HepG2 (cell line): ENCODE results near the gene PLCB1. TPM values are rescaled to one million over a fixed set of nuclear protein-coding genes. Genes with fewer than 3 reads are reported as not detected.

ENCODE experiments used
- ATAC-seq: fragments of 200-7000 bp; cut with Tn5 transposase; 3 replicates; pipeline ENCODE4 v1.9.1; 2020; ENCODE audit warnings: mild to moderate bottlenecking, moderate library complexity
- BruUV-seq: library from RNA; stranded (reverse); fragments of 400-500 nt; replicated peaks from 2 replicates; lab custom pipeline; 2021; lab: Mats Ljungman, UMichigan
- CTCF ChIA-PET: fragments of 300-600 bp; formaldehyde crosslinking; extraction: SDS; loops from one replicate; lab custom pipeline; 2021; ENCODE audit warnings: low total read pairs, inconsistent platforms, low intra/inter-chr PET ratio; lab: Yijun Ruan, JAX
- POLR2A ChIA-PET: fragments of 350-600 bp; sonication (Branson Sonifier 250); formaldehyde crosslinking; loops from one replicate; lab custom pipeline; 2020; ENCODE audit warnings: antibody characterized with exemption, inconsistent platforms; lab: Yijun Ruan, JAX
- DNase-seq: peaks from one replicate; pipeline ENCODE4 v3.0.0-alpha.2; 2015; ENCODE audit warnings: low spot score
- FAIRE-seq: peaks from 3 replicates; lab custom pipeline; 2011; peaks lifted over from hg19 to GRCh38; lab: Jason Lieb, UNC
- H2AFZ ChIP-seq: one replicate; pipeline ENCODE4 v1.6.1; 2011; ENCODE audit warnings: low read length, inconsistent platforms
- H3K27ac ChIP-seq: fragments of 300-600 bp; 3 replicates; pipeline ENCODE4 v1.8.0; 2011; ENCODE audit warnings: mixed run types, mild to moderate bottlenecking, mixed read lengths, low read length, inconsistent platforms; ENCODE audit not compliant: insufficient read depth; ENCODE audit errors: extremely low read length
- H3K27me3 ChIP-seq, 2 experiments: fragments of 200-600 bp in 1 of 2; 2 replicates in 1 of 2; 3 replicates in 1 of 2; pipeline versions ENCODE4 v1.6.0 to v1.8.0; 2011; ENCODE audit warnings: low read length in 2 of 2, mild to moderate bottlenecking in 2 of 2, moderate library complexity in 2 of 2, inconsistent platforms in 1 of 2; ENCODE audit not compliant: insufficient read depth in 2 of 2, control insufficient read depth in 1 of 2
- H3K36me3 ChIP-seq, 2 experiments: fragments of 200-600 bp in 1 of 2; replicated peaks in 1 of 2; 2 replicates in 1 of 2; 3 replicates in 1 of 2; pipeline versions ENCODE4 v1.5.1 to v1.8.0; 2011; ENCODE audit warnings: low read length in 2 of 2, inconsistent platforms in 1 of 2; ENCODE audit not compliant: insufficient read depth in 2 of 2, control insufficient read depth in 1 of 2
- H3K4me1 ChIP-seq: 2 replicates; pipeline ENCODE4 v1.5.1; 2012; ENCODE audit warnings: low read length, inconsistent platforms; ENCODE audit not compliant: insufficient read depth
- H3K4me2 ChIP-seq: 2 replicates; pipeline ENCODE4 v1.6.0; 2011; ENCODE audit warnings: low read depth, low read length, inconsistent platforms
- H3K4me3 ChIP-seq, 3 experiments: fragments of 200-600 bp in 1 of 3; sonication (generic), shearing (Covaris generic) in 1 of 3; replicated peaks in 1 of 3; 2 replicates each; pipeline ENCODE4 v1.5.1; 2011 to 2016; ENCODE audit warnings: low read length in 3 of 3, inconsistent platforms in 2 of 3, low read depth in 2 of 3, mild to moderate bottlenecking in 2 of 3, control low read depth in 1 of 3, mixed read lengths in 1 of 3; ENCODE audit not compliant: insufficient read depth in 1 of 3
- H3K79me2 ChIP-seq: one replicate; pipeline ENCODE4 v1.6.1; 2011; ENCODE audit warnings: low read length, inconsistent platforms; ENCODE audit not compliant: insufficient read depth
- H3K9ac ChIP-seq: 2 replicates; pipeline ENCODE4 v1.6.0; 2011; ENCODE audit warnings: mild to moderate bottlenecking, low read depth, low read length, inconsistent platforms; ENCODE audit not compliant: insufficient read depth
- H3K9me3 ChIP-seq: 2 replicates; pipeline ENCODE4 v1.5.1; 2012; ENCODE audit warnings: mild to moderate bottlenecking, low read length
- H4K20me1 ChIP-seq: 2 replicates; pipeline ENCODE4 v1.6.0; 2011; ENCODE audit warnings: inconsistent platforms, mild to moderate bottlenecking, low read length, moderate library complexity; ENCODE audit not compliant: insufficient read depth
- BCLAF1 ChIP-seq: fragments of 450-650 bp; IDR thresholded peaks from 2 replicates; pipeline ENCODE4 v1.6.1; 2017; ENCODE audit warnings: mild to moderate bottlenecking
- FOXA1 ChIP-seq, 2 experiments: fragments of 450-650 bp in 1 of 2; sonication (generic) in 1 of 2; formaldehyde crosslinking in 1 of 2; IDR thresholded peaks; 2 replicates each; pipeline versions ENCODE4 v1.4.0 to v1.6.1; 2016 to 2020; ENCODE audit warnings: missing genetic modification reagents in 1 of 2
- PAF1 ChIP-seq: IDR thresholded peaks from 2 replicates; pipeline ENCODE4 v1.6.1; 2016; ENCODE audit warnings: missing genetic modification reagents, missing compliant biosample characterization
- PREB ChIP-seq: sonication (generic); formaldehyde crosslinking; IDR thresholded peaks from 2 replicates; pipeline ENCODE4 v1.4.0; 2020; ENCODE audit warnings: missing genetic modification reagents
- TBP ChIP-seq: sonication (generic); formaldehyde crosslinking; IDR thresholded peaks from 2 replicates; pipeline ENCODE4 v1.5.0; 2020; ENCODE audit warnings: missing genetic modification reagents
- ZBTB7B ChIP-seq: sonication (generic); formaldehyde crosslinking; IDR thresholded peaks from 2 replicates; pipeline ENCODE4 v1.4.0; 2020; ENCODE audit warnings: missing genetic modification reagents
- ZEB1 ChIP-seq: IDR thresholded peaks from 2 replicates; pipeline ENCODE4 v1.6.1; 2012; ENCODE audit warnings: mild to moderate bottlenecking, low read depth, inconsistent platforms; ENCODE audit not compliant: insufficient replicate concordance
- ZNF225 ChIP-seq: sonication (generic); formaldehyde crosslinking; IDR thresholded peaks from 2 replicates; pipeline ENCODE4 v1.4.0; 2020; ENCODE audit warnings: mild to moderate bottlenecking, missing genetic modification reagents
- ZNF382 ChIP-seq: sonication (generic); formaldehyde crosslinking; IDR thresholded peaks from 2 replicates; pipeline ENCODE4 v1.5.0; 2020; ENCODE audit warnings: missing genetic modification reagents, mild to moderate bottlenecking, borderline replicate concordance
- ZNF557 ChIP-seq: sonication (generic); formaldehyde crosslinking; IDR thresholded peaks from 2 replicates; pipeline ENCODE4 v1.4.0; 2020; ENCODE audit warnings: missing genetic modification reagents
- ZNF614 ChIP-seq: IDR thresholded peaks from 2 replicates; pipeline ENCODE4 v1.6.1; 2018; ENCODE audit warnings: missing biosample characterization, missing genetic modification reagents, inconsistent platforms, borderline replicate concordance
- WGBS: methylation state at CpG from one replicate; pipeline ENCODE4 v1.1.6; 2017; ENCODE audit warnings: low lambda C conversion rate; 5-methylcytosine and 5-hydroxymethylcytosine counted together
- in situ Hi-C: cut with HindIII; loops from 2 replicates; pipeline ENCODE4 v1.10.0; 2017; ENCODE audit warnings: low pct_unique_long_range_greater_than_20kb; ENCODE audit not compliant: extremely low pct_ligation_motif_present
- intact Hi-C: fragments of 100-400 bp; cut with micrococcal nuclease; formaldehyde crosslinking; loops from one replicate; pipeline ENCODE4 v1.10.0; 2022; ENCODE audit not compliant: unreplicated experiment
- polyA plus RNA-seq, 8 experiments: library from polyadenylated mRNA; depleted of rRNA in 3 of 8; stranded (reverse) in 7 of 8; unstranded in 1 of 8; fragments of >200 nt; fragmentation: Illumina TruSeq in 4 of 8; extraction: Trizol in 4 of 8; gene quantifications; 2 replicates each; pipeline versions ENCODE4 v1.2.1 to v1.2.3, GENCODE V29; 2011 to 2016; ENCODE audit warnings: low read depth in 4 of 8, missing spikeins in 1 of 8, mixed read lengths in 1 of 8; ENCODE audit not compliant: insufficient read depth in 1 of 8
- total RNA-seq, 5 experiments: library from RNA; depleted of rRNA; stranded (reverse); fragments of >200 nt; fragmentation: Illumina TruSeq; extraction: Trizol; gene quantifications; 2 replicates each; pipeline ENCODE4 v1.2.3, GENCODE V29; 2016; ENCODE audit warnings: low read depth in 1 of 5
- TF ChIP-seq, protein P1 (sequence below): sonication (generic); formaldehyde crosslinking; IDR thresholded peaks from 2 replicates; pipeline ENCODE4 v1.9.0; 2021; ENCODE audit warnings: mild to moderate bottlenecking, missing genetic modification reagents

The PLCB1 gene
- total and polyA plus RNA-seq, 2 of the 13 experiments (the other 11 are each of a cell fraction or from before 2014, with no cell fraction given) = 42.4 to 55.9 TPM

DNA sequence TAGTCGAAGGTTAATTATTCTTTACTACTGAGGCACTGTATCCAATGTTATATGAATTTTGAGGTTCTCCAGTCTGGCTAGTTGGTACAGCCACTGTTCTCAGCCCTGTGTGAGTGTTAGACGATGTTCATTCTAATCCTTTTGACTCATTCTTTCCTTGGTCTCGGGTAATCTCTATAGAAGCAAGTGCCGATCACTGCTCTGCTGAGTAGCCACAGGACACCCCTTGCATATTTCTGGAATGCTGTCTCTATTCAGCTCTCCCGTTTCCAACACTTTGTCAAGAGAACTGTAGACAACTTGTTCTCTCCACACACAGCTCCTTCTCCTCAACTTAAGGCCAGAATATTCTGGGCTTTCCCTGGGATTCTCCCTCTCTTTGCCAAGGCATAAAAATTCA lies 42.4 kb upstream of the PLCB1 start:
- H3K9ac ChIP-seq = no peak overlapping the region
- CTCF ChIA-PET = no interaction called here
- DNase-seq = no peak
- TF ChIP-seq ZNF382 (CRISPR knock-in tag) = no peak
- TF ChIP-seq BCLAF1 = no peak
- TF ChIP-seq ZEB1 = no peak
- no peak for TF ChIP-seq TBP (CRISPR knock-in tag)
- TF ChIP-seq PAF1 (CRISPR knock-in tag) = no peak
- TF ChIP-seq ZNF614 (CRISPR knock-in tag) = no peak
- TF ChIP-seq ZNF557 (CRISPR knock-in tag) = no peak
- TF ChIP-seq, protein P1, sequence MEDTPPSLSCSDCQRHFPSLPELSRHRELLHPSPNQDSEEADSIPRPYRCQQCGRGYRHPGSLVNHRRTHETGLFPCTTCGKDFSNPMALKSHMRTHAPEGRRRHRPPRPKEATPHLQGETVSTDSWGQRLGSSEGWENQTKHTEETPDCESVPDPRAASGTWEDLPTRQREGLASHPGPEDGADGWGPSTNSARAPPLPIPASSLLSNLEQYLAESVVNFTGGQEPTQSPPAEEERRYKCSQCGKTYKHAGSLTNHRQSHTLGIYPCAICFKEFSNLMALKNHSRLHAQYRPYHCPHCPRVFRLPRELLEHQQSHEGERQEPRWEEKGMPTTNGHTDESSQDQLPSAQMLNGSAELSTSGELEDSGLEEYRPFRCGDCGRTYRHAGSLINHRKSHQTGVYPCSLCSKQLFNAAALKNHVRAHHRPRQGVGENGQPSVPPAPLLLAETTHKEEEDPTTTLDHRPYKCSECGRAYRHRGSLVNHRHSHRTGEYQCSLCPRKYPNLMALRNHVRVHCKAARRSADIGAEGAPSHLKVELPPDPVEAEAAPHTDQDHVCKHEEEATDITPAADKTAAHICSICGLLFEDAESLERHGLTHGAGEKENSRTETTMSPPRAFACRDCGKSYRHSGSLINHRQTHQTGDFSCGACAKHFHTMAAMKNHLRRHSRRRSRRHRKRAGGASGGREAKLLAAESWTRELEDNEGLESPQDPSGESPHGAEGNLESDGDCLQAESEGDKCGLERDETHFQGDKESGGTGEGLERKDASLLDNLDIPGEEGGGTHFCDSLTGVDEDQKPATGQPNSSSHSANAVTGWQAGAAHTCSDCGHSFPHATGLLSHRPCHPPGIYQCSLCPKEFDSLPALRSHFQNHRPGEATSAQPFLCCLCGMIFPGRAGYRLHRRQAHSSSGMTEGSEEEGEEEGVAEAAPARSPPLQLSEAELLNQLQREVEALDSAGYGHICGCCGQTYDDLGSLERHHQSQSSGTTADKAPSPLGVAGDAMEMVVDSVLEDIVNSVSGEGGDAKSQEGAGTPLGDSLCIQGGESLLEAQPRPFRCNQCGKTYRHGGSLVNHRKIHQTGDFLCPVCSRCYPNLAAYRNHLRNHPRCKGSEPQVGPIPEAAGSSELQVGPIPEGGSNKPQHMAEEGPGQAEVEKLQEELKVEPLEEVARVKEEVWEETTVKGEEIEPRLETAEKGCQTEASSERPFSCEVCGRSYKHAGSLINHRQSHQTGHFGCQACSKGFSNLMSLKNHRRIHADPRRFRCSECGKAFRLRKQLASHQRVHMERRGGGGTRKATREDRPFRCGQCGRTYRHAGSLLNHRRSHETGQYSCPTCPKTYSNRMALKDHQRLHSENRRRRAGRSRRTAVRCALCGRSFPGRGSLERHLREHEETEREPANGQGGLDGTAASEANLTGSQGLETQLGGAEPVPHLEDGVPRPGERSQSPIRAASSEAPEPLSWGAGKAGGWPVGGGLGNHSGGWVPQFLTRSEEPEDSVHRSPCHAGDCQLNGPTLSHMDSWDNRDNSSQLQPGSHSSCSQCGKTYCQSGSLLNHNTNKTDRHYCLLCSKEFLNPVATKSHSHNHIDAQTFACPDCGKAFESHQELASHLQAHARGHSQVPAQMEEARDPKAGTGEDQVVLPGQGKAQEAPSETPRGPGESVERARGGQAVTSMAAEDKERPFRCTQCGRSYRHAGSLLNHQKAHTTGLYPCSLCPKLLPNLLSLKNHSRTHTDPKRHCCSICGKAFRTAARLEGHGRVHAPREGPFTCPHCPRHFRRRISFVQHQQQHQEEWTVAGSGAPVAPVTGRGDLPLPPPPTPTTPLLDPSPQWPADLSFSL (CRISPR knock-in tag) = no peak
- no peak for TF ChIP-seq FOXA1 (IDR thresholded peaks at IDR 0.05)
- TF ChIP-seq FOXA1 (CRISPR knock-in tag; IDR thresholded peaks at IDR 0.05) = no peak
- no peak for TF ChIP-seq ZBTB7B (CRISPR knock-in tag)
- TF ChIP-seq ZNF225 (CRISPR knock-in tag) = no peak
- TF ChIP-seq PREB (CRISPR knock-in tag) = no peak
- in situ Hi-C loops (no loop called here), intact Hi-C loops (no loop called here)
- no peak for FAIRE-seq
- no peak overlapping the region for H3K4me3 ChIP-seq
- WGBS = 15% methylated on average over 5 of the region's 5 CpGs
- H2AFZ ChIP-seq = no peak overlapping the region
- ATAC-seq = no peak
- no peaks in the 10 kb centered on the region for H3K79me2 ChIP-seq
- peaks cover 0 to 4% of the 10 kb centered on the region in 2 experiments; a peak in 1 of 5 replicates for H3K27me3 ChIP-seq
- H4K20me1 ChIP-seq = no peaks in the 10 kb centered on the region
- H3K4me2 ChIP-seq = no peak overlapping the region
- no peak overlapping the region for H3K27ac ChIP-seq
- BruUV-seq = no TSS peak
- no peaks in the 10 kb centered on the region for H3K9me3 ChIP-seq
- peaks cover 7% of the 10 kb centered on the region for H3K4me1 ChIP-seq
- no peaks in the 10 kb centered on the region for H3K36me3 ChIP-seq
- POLR2A ChIA-PET = no interaction called here
